HepG2 (cell line): ENCODE data around the gene AGAP1. TPM values are rescaled to one million over a fixed set of nuclear protein-coding genes. Genes with fewer than 3 reads are reported as not detected.

Source experiments
- JUNB ChIP-seq: sonication (generic); formaldehyde crosslinking; IDR thresholded peaks from 2 replicates; pipeline ENCODE4 v1.8.0; 2022; ENCODE audit warnings: missing genetic modification reagents, mild to moderate bottlenecking, borderline replicate concordance
- NCOA2 ChIP-seq: sonication (generic); formaldehyde crosslinking; IDR thresholded peaks from 2 replicates; pipeline ENCODE4 v1.8.0; 2022; ENCODE audit warnings: inconsistent platforms
- RAD51 ChIP-seq: fragments of 450-650 bp; IDR thresholded peaks from 2 replicates; pipeline ENCODE4 v1.6.1; 2016; ENCODE audit warnings: borderline replicate concordance
- RARG ChIP-seq: sonication (generic); formaldehyde crosslinking; IDR thresholded peaks from 2 replicates; pipeline ENCODE4 v1.4.0; 2020; ENCODE audit warnings: low read depth, mild to moderate bottlenecking, missing genetic modification reagents
- RXRB ChIP-seq: IDR thresholded peaks from 2 replicates; pipeline ENCODE4 v1.6.1; 2016; ENCODE audit warnings: borderline replicate concordance, missing genetic modification reagents, missing compliant biosample characterization
- ZNF20 ChIP-seq: sonication (generic); formaldehyde crosslinking; IDR thresholded peaks from 2 replicates; pipeline ENCODE4 v1.4.0; 2020; ENCODE audit warnings: mild to moderate bottlenecking, moderate library complexity, missing genetic modification reagents
- ZNF350 ChIP-seq: sonication (generic); formaldehyde crosslinking; IDR thresholded peaks from 2 replicates; pipeline ENCODE4 v1.4.0; 2020; ENCODE audit warnings: mild to moderate bottlenecking, low read depth, missing genetic modification reagents, borderline replicate concordance
- ZNF430 ChIP-seq: sonication (generic); formaldehyde crosslinking; IDR thresholded peaks from 2 replicates; pipeline ENCODE4 v1.9.0; 2021; ENCODE audit warnings: mild to moderate bottlenecking, missing genetic modification reagents
- ZNF619 ChIP-seq: sonication (generic); formaldehyde crosslinking; IDR thresholded peaks from 2 replicates; pipeline ENCODE4 v1.4.0; 2020; ENCODE audit warnings: mild to moderate bottlenecking, missing genetic modification reagents
- ZNF652 ChIP-seq: IDR thresholded peaks from 2 replicates; pipeline ENCODE4 v1.6.1; 2016; ENCODE audit warnings: low read depth, borderline replicate concordance
- ZNF720 ChIP-seq: sonication (generic); formaldehyde crosslinking; IDR thresholded peaks from 2 replicates; pipeline ENCODE4 v1.4.0; 2020; ENCODE audit warnings: missing genetic modification reagents
- polyA plus RNA-seq, 8 experiments: library from polyadenylated mRNA; depleted of rRNA in 3 of 8; stranded (reverse) in 7 of 8; unstranded in 1 of 8; fragments of >200 nt; fragmentation: Illumina TruSeq in 4 of 8; extraction: Trizol in 4 of 8; gene quantifications; 2 replicates each; pipeline versions ENCODE4 v1.2.1 to v1.2.3, GENCODE V29; 2011 to 2016; ENCODE audit warnings: low read depth in 4 of 8, missing spikeins in 1 of 8, mixed read lengths in 1 of 8; ENCODE audit not compliant: insufficient read depth in 1 of 8
- total RNA-seq, 5 experiments: library from RNA; depleted of rRNA; stranded (reverse); fragments of >200 nt; fragmentation: Illumina TruSeq; extraction: Trizol; gene quantifications; 2 replicates each; pipeline ENCODE4 v1.2.3, GENCODE V29; 2016; ENCODE audit warnings: low read depth in 1 of 5
- TF ChIP-seq, protein P1 (sequence below): sonication (generic); formaldehyde crosslinking; IDR thresholded peaks from 2 replicates; pipeline ENCODE4 v1.4.0; 2020; ENCODE audit warnings: missing genetic modification reagents
- TF ChIP-seq, protein P2 (sequence below): IDR thresholded peaks from 2 replicates; pipeline ENCODE4 v1.6.1; 2016; ENCODE audit warnings: control low read depth
- TF ChIP-seq, protein P3 (sequence below): sonication (generic); formaldehyde crosslinking; IDR thresholded peaks from 2 replicates; pipeline ENCODE4 v1.4.0; 2020; ENCODE audit warnings: mild to moderate bottlenecking, missing genetic modification reagents
- TF ChIP-seq, protein P4 (sequence below): sonication (generic); formaldehyde crosslinking; IDR thresholded peaks from 2 replicates; pipeline ENCODE4 v1.4.0; 2020; ENCODE audit warnings: missing genetic modification reagents; ENCODE audit errors: not compliant biosample characterization
- TF ChIP-seq, protein P5 (sequence below): sonication (generic); formaldehyde crosslinking; IDR thresholded peaks from 2 replicates; pipeline ENCODE4 v1.4.0; 2020; ENCODE audit warnings: missing genetic modification reagents, mild to moderate bottlenecking, borderline replicate concordance
- TF ChIP-seq, protein P6 (sequence below): sonication (generic); formaldehyde crosslinking; IDR thresholded peaks from 2 replicates; pipeline ENCODE4 v1.9.0; 2021; ENCODE audit warnings: missing genetic modification reagents, borderline replicate concordance
- TF ChIP-seq, protein P7 (sequence below): sonication (generic); formaldehyde crosslinking; IDR thresholded peaks from 2 replicates; pipeline ENCODE4 v1.8.0; 2022; ENCODE audit warnings: mild to moderate bottlenecking, missing genetic modification reagents, borderline replicate concordance

AGAP1 gene
- total and polyA plus RNA-seq, 2 of the 13 experiments (the other 11 are each of a cell fraction or from before 2014, with no cell fraction given), result 21.2 to 32.7 TPM

DNA sequence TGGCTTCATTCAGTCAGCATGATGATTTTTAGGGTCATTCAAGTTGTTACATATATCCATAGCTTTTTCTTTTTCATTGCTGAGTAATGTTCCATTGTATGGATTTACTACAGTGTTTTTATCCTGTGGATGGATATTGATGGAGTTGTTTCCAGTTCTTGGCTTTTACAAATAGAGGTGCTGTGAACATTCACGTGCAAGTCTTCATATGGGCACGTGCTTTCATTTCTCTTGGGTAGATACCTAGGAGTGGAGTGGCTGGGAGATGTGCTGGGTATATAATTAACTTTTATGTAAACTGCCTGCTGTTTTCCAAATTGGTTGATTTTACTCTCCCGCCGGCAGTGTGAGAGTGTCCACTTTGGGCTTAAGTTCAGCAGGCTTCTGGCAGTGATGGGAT lies 16.5 kb downstream of the AGAP1 start (continued):
- no peak for TF ChIP-seq RARG (CRISPR knock-in tag)
- no peak for TF ChIP-seq ZNF652 (CRISPR knock-in tag)
- TF ChIP-seq, protein P1, sequence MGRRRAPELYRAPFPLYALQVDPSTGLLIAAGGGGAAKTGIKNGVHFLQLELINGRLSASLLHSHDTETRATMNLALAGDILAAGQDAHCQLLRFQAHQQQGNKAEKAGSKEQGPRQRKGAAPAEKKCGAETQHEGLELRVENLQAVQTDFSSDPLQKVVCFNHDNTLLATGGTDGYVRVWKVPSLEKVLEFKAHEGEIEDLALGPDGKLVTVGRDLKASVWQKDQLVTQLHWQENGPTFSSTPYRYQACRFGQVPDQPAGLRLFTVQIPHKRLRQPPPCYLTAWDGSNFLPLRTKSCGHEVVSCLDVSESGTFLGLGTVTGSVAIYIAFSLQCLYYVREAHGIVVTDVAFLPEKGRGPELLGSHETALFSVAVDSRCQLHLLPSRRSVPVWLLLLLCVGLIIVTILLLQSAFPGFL, result no peak
- peak; percentile 42; the same call in 1 of the 2 replicates for TF ChIP-seq RXRB (CRISPR knock-in tag)
- no peak for TF ChIP-seq ZNF720 (CRISPR knock-in tag)
- no peak for TF ChIP-seq JUNB
- TF ChIP-seq, protein P2, sequence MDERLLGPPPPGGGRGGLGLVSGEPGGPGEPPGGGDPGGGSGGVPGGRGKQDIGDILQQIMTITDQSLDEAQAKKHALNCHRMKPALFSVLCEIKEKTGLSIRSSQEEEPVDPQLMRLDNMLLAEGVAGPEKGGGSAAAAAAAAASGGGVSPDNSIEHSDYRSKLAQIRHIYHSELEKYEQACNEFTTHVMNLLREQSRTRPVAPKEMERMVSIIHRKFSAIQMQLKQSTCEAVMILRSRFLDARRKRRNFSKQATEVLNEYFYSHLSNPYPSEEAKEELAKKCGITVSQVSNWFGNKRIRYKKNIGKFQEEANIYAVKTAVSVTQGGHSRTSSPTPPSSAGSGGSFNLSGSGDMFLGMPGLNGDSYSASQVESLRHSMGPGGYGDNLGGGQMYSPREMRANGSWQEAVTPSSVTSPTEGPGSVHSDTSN (CRISPR knock-in tag), result no peak
- TF ChIP-seq, protein P3, sequence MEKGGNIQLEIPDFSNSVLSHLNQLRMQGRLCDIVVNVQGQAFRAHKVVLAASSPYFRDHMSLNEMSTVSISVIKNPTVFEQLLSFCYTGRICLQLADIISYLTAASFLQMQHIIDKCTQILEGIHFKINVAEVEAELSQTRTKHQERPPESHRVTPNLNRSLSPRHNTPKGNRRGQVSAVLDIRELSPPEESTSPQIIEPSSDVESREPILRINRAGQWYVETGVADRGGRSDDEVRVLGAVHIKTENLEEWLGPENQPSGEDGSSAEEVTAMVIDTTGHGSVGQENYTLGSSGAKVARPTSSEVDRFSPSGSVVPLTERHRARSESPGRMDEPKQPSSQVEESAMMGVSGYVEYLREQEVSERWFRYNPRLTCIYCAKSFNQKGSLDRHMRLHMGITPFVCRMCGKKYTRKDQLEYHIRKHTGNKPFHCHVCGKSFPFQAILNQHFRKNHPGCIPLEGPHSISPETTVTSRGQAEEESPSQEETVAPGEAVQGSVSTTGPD (CRISPR knock-in tag), result no peak
- TF ChIP-seq ZNF619, result no peak
- no peak for TF ChIP-seq NCOA2 (CRISPR knock-in tag)
- TF ChIP-seq, protein P4, sequence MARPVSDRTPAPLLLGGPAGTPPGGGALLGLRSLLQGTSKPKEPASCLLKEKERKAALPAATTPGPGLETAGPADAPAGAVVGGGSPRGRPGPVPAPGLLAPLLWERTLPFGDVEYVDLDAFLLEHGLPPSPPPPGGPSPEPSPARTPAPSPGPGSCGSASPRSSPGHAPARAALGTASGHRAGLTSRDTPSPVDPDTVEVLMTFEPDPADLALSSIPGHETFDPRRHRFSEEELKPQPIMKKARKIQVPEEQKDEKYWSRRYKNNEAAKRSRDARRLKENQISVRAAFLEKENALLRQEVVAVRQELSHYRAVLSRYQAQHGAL (CRISPR knock-in tag), result no peak
- TF ChIP-seq, protein P5, sequence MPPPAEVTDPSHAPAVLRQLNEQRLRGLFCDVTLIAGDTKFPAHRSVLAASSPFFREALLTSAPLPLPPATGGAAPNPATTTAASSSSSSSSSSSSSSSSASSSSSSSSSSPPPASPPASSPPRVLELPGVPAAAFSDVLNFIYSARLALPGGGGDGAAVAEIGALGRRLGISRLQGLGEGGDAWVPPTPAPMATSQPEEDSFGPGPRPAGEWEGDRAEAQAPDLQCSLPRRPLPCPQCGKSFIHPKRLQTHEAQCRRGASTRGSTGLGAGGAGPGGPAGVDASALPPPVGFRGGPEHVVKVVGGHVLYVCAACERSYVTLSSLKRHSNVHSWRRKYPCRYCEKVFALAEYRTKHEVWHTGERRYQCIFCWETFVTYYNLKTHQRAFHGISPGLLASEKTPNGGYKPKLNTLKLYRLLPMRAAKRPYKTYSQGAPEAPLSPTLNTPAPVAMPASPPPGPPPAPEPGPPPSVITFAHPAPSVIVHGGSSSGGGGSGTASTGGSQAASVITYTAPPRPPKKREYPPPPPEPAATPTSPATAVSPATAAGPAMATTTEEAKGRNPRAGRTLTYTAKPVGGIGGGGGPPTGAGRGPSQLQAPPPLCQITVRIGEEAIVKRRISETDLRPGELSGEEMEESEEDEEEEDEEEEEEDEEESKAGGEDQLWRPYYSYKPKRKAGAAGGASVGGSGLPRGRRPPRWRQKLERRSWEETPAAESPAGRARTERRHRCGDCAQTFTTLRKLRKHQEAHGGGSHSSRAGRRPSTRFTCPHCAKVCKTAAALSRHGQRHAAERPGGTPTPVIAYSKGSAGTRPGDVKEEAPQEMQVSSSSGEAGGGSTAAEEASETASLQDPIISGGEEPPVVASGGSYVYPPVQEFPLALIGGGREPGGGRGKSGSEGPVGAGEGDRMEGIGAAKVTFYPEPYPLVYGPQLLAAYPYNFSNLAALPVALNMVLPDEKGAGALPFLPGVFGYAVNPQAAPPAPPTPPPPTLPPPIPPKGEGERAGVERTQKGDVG (CRISPR knock-in tag), result no peak
- no peak for TF ChIP-seq ZNF20 (CRISPR knock-in tag)
- TF ChIP-seq, protein P6, sequence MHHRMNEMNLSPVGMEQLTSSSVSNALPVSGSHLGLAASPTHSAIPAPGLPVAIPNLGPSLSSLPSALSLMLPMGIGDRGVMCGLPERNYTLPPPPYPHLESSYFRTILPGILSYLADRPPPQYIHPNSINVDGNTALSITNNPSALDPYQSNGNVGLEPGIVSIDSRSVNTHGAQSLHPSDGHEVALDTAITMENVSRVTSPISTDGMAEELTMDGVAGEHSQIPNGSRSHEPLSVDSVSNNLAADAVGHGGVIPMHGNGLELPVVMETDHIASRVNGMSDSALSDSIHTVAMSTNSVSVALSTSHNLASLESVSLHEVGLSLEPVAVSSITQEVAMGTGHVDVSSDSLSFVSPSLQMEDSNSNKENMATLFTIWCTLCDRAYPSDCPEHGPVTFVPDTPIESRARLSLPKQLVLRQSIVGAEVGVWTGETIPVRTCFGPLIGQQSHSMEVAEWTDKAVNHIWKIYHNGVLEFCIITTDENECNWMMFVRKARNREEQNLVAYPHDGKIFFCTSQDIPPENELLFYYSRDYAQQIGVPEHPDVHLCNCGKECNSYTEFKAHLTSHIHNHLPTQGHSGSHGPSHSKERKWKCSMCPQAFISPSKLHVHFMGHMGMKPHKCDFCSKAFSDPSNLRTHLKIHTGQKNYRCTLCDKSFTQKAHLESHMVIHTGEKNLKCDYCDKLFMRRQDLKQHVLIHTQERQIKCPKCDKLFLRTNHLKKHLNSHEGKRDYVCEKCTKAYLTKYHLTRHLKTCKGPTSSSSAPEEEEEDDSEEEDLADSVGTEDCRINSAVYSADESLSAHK (CRISPR knock-in tag), result no peak
- TF ChIP-seq RAD51, result no peak
- TF ChIP-seq, protein P7, sequence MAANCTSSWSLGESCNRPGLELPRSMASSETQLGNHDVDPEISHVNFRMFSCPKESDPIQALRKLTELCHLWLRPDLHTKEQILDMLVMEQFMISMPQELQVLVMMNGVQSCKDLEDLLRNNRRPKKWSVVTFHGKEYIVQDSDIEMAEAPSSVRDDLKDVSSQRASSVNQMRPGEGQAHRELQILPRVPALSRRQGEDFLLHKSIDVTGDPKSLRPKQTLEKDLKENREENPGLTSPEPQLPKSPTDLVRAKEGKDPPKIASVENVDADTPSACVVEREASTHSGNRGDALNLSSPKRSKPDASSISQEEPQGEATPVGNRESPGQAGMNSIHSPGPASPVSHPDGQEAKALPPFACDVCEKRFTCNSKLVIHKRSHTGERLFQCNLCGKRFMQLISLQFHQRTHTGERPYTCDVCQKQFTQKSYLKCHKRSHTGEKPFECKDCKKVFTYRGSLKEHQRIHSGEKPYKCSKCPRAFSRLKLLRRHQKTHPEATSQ (CRISPR knock-in tag), result no peak
- TF ChIP-seq ZNF430, result no peak
- no peak for TF ChIP-seq ZNF350 (CRISPR knock-in tag)
